Kidney epithelial cell (primary cell): ENCODE results near the gene PGAM2. TPM values are rescaled to one million over a fixed set of nuclear protein-coding genes. Genes with fewer than 3 reads are reported as not detected.
A peak's percentile ranks its signal among the peaks of the same experiment; 100 is the strongest.

Source experiments
- DNase-seq: peaks from one replicate; pipeline ENCODE4 v3.0.0-alpha.2; 2010; ENCODE audit warnings: low read depth
- H3K27me3 ChIP-seq: 2 replicates; pipeline ENCODE4 v1.6.0; 2011; ENCODE audit warnings: low read length; ENCODE audit not compliant: control insufficient read depth, insufficient read depth
- H3K36me3 ChIP-seq: 2 replicates; pipeline ENCODE4 v1.5.1; 2011; ENCODE audit warnings: low read length; ENCODE audit not compliant: control insufficient read depth, insufficient read depth
- H3K4me3 ChIP-seq: 2 replicates; pipeline ENCODE4 v1.5.1; 2011; ENCODE audit warnings: low read depth, mild to moderate bottlenecking, control low read depth, low read length
- total RNA-seq: library from RNA; depleted of rRNA; stranded (reverse); fragments of >200 nt; gene quantifications from 2 replicates; pipeline ENCODE4 v1.2.3, GENCODE V29; 2015
- TF ChIP-seq, protein P1 (sequence below): IDR thresholded peaks from 2 replicates; pipeline ENCODE4 v1.5.1; 2011; ENCODE audit warnings: mild to moderate bottlenecking, moderate library complexity, low read length, control low read depth, inconsistent platforms; ENCODE audit not compliant: insufficient read depth, poor library complexity, severe bottlenecking

The PGAM2 gene
- total RNA-seq, 1 donor from 2014 or later: not detected

DNA sequence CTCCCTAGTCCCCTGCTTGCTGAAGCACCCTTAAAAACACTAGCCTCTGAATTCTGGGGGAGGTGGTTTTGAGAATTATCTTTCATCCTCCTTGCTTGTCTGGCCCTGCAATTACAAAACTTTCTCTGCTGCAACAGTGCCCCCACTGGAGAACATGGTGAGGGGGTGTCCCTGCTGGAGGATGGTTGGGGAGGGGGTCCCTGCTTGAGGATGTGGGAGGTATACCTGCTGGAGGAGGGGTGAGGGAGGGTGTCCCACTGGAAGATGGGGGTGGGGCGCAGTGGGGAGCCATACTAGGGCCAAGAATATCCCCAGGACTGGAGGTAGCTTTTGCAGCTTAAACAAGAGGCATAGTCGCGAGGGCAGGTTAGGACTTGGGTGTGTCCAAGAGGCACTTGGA lies 20.2 kb upstream of the PGAM2 start:
- no peaks in the 10 kb centered on the region for H3K27me3 ChIP-seq
- no peaks in the 10 kb centered on the region for H3K36me3 ChIP-seq
- DNase-seq: no peak
- TF ChIP-seq, protein P1, sequence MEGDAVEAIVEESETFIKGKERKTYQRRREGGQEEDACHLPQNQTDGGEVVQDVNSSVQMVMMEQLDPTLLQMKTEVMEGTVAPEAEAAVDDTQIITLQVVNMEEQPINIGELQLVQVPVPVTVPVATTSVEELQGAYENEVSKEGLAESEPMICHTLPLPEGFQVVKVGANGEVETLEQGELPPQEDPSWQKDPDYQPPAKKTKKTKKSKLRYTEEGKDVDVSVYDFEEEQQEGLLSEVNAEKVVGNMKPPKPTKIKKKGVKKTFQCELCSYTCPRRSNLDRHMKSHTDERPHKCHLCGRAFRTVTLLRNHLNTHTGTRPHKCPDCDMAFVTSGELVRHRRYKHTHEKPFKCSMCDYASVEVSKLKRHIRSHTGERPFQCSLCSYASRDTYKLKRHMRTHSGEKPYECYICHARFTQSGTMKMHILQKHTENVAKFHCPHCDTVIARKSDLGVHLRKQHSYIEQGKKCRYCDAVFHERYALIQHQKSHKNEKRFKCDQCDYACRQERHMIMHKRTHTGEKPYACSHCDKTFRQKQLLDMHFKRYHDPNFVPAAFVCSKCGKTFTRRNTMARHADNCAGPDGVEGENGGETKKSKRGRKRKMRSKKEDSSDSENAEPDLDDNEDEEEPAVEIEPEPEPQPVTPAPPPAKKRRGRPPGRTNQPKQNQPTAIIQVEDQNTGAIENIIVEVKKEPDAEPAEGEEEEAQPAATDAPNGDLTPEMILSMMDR: peak; percentile 9
- H3K4me3 ChIP-seq: no peak overlapping the region

DNA sequence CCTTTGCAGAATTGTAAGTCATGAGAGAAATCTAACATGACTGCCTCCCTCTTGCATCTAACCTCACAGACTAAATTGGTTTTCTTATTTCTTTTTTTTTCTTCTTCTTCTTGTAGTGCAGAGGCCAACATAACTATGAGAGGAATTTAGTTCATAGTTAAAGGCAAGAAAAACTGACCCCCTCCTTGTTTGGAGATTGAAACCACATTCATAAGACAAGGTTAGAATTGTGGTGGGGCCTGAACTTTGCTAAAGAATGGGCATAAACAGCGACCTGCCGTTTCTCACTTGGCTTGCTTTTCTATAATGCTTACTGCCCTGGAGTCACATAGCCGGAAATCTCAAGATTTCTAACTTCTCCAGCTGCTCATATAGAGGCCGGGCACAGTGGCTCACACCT lies 19.3 kb upstream of the PGAM2 start:
- no peaks in the 10 kb centered on the region for H3K36me3 ChIP-seq
- DNase-seq: no peak
- no peak overlapping the region for H3K4me3 ChIP-seq
- H3K27me3 ChIP-seq: no peaks in the 10 kb centered on the region
- TF ChIP-seq, protein P1: no peak

DNA sequence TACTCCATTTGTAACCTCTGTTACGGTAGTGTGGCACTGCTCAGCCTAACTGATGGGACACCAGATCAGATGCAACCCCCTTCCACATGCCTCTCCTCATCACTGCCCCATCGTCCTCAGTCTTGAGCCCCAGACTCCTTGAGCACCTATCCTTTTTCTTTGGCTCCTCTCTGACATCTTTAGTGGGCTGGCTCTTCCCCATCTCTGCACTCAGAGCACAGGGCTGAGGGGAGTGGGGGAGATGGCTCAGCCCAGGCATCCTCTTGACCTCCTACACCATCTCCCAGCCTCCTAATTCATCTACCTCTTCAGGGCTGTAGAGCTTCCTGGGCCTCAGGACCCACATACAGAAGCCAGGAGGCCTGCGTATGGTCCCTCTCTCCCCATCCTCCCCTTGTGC lies 18.4 kb upstream of the PGAM2 start:
- H3K27me3 ChIP-seq: no peaks in the 10 kb centered on the region
- H3K36me3 ChIP-seq: no peaks in the 10 kb centered on the region
- TF ChIP-seq, protein P1: no peak
- no peak overlapping the region for H3K4me3 ChIP-seq
- no peak for DNase-seq

DNA sequence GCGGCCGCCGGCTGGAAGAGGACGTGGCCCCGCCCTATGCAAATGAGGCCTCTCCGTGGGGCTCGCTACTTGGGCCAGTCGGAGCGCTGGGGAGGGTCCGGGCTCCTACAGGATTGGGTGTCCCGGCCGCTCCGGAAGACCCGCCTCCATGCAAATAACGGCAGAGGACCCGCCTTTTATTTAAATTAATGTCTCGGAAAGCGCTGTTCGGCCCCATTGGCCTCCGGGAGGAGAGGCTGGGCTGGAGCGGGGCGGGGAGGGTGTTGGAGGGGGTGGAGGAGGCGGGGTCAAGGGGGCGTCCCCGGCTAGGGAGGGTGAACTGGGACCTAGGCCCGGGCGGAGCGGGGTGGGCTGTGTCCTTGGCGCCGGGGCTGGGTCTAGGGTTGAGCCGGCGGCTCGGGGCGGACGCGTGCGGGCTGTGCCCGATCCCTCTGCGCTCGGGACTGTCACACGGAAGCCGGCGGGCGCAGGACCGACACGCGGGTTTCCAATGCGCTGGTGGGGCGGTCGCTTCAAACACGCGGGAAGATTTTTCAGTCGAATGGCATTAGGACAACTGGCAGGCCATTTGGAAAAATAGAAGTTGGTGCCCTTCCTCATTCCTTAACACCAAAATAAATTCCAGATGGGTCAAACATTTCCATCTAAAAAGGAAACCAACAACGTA lies 17.3 kb upstream of the PGAM2 start:
- no peaks in the 10 kb centered on the region for H3K27me3 ChIP-seq
- TF ChIP-seq, protein P1: no peak
- no peaks in the 10 kb centered on the region for H3K36me3 ChIP-seq
- DNase-seq: peak; percentile 93
- H3K4me3 ChIP-seq: peak overlapping the region; percentile 58

DNA sequence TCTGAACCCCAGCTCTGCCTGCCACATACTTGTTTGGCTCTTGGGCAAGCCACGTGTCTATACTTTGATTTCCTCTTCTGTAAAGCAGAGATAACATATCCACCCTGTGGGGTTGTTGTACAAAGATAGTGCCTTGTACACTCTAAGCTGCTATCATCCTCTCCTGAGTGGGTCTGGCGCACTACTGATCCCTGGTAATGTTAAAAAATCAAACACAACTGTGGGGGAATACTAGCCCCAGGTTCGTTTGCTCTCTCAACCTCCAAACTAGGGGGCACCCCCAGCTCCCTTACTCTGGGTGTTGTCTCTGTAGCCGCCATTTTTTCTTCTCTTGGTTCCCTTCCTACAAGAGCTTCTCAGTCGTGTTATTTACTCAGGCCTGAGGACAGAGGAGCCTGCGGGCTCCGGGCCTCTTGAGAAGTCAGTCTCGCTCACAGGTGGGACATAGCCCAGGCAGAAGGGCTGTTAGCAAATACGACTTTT lies 15.9 kb upstream of the PGAM2 start:
- Histone ChIP-seq H3K27me3 (no peaks in the 10 kb centered on the region), H3K4me3 (peak overlapping the region; percentile 18), H3K36me3 (peaks cover 2% of the 10 kb centered on the region)
- DNase-seq: no peak
- TF ChIP-seq, protein P1: no peak
